H9 (cell line): ENCODE data around the gene RHEX. TPM values are rescaled to one million over a fixed set of nuclear protein-coding genes. Genes with fewer than 3 reads are reported as not detected.

ENCODE experiments used
- DNase-seq: peaks from one replicate; pipeline ENCODE4 v3.0.0-alpha.2; 2017
- H2AFZ ChIP-seq: one replicate; pipeline ENCODE4 v1.6.1; 2013; ENCODE audit warnings: mild to moderate bottlenecking, low read length, control low read depth, moderate library complexity
- H2AK5ac ChIP-seq: 2 replicates; pipeline ENCODE4 v1.6.1; 2013; ENCODE audit warnings: low read length, control low read depth, mixed read lengths; ENCODE audit not compliant: insufficient read length
- H2BK120ac ChIP-seq: one replicate; pipeline ENCODE4 v1.6.1; 2013; ENCODE audit warnings: low read depth, mild to moderate bottlenecking, low read length, control low read depth, inconsistent platforms; ENCODE audit not compliant: poor library complexity, severe bottlenecking
- H2BK12ac ChIP-seq: 2 replicates; pipeline ENCODE4 v1.6.1; 2013; ENCODE audit warnings: low read length, control low read depth, mixed read lengths, low read depth; ENCODE audit not compliant: insufficient read length
- H2BK15ac ChIP-seq: 2 replicates; pipeline ENCODE4 v1.6.1; 2013; ENCODE audit warnings: low read depth, low read length, control low read depth
- H2BK20ac ChIP-seq: one replicate; pipeline ENCODE4 v1.6.1; 2013; ENCODE audit warnings: low read depth, mild to moderate bottlenecking, low read length, control low read depth, inconsistent platforms; ENCODE audit not compliant: poor library complexity, severe bottlenecking
- H2BK5ac ChIP-seq: 2 replicates; pipeline ENCODE4 v1.6.1; 2013; ENCODE audit warnings: low read length, control low read depth, mixed read lengths; ENCODE audit not compliant: insufficient read length
- H3K14ac ChIP-seq: 2 replicates; pipeline ENCODE4 v1.6.1; 2013; ENCODE audit warnings: low read length, control low read depth; ENCODE audit not compliant: insufficient read depth
- H3K18ac ChIP-seq: 2 replicates; pipeline ENCODE4 v1.6.1; 2013; ENCODE audit warnings: low read depth, mild to moderate bottlenecking, mixed read lengths, low read length, control low read depth; ENCODE audit not compliant: insufficient read length
- H3K23ac ChIP-seq: 2 replicates; pipeline ENCODE4 v1.6.1; 2013; ENCODE audit warnings: low read length, control low read depth, mixed read lengths, low read depth; ENCODE audit not compliant: insufficient read length
- H3K23me2 ChIP-seq: 2 replicates; pipeline ENCODE4 v1.6.1; 2013; ENCODE audit warnings: low read depth, mild to moderate bottlenecking, mixed read lengths, low read length, control low read depth; ENCODE audit not compliant: insufficient read length, poor library complexity, severe bottlenecking
- H3K27ac ChIP-seq: 2 replicates; pipeline ENCODE4 v1.5.1; 2013; ENCODE audit warnings: low read length, control low read depth, mixed read lengths, low read depth; ENCODE audit not compliant: insufficient read length
- H3K27me3 ChIP-seq: 2 replicates; pipeline ENCODE4 v1.6.1; 2013; ENCODE audit warnings: low read length, control low read depth, inconsistent platforms; ENCODE audit not compliant: insufficient read depth
- H3K4ac ChIP-seq: 2 replicates; pipeline ENCODE4 v1.6.1; 2013; ENCODE audit warnings: low read depth, mild to moderate bottlenecking, control low read depth, inconsistent platforms, low read length, moderate library complexity
- H3K4me1 ChIP-seq: 2 replicates; pipeline ENCODE4 v1.6.1; 2013; ENCODE audit warnings: low read length, control low read depth, inconsistent platforms; ENCODE audit not compliant: insufficient read depth
- H3K4me2 ChIP-seq: 2 replicates; pipeline ENCODE4 v1.6.1; 2013; ENCODE audit warnings: low read length, control low read depth, mixed read lengths; ENCODE audit not compliant: insufficient read length, insufficient read depth
- H3K56ac ChIP-seq: 2 replicates; pipeline ENCODE4 v1.6.1; 2013; ENCODE audit warnings: low read depth, mild to moderate bottlenecking, mixed read lengths, low read length, control low read depth; ENCODE audit not compliant: insufficient read length
- H3K79me1 ChIP-seq: 2 replicates; pipeline ENCODE4 v1.6.1; 2013; ENCODE audit warnings: low read depth, mild to moderate bottlenecking, moderate library complexity, low read length, control low read depth, inconsistent platforms; ENCODE audit not compliant: insufficient read depth, poor library complexity, severe bottlenecking
- H3K79me2 ChIP-seq: 2 replicates; pipeline ENCODE4 v1.6.1; 2013; ENCODE audit warnings: low read length, control low read depth, inconsistent platforms; ENCODE audit not compliant: insufficient read depth
- H3K9ac ChIP-seq: 2 replicates; pipeline ENCODE4 v1.6.1; 2013; ENCODE audit warnings: low read length, control low read depth, mixed read lengths; ENCODE audit not compliant: insufficient read length; ENCODE audit errors: extremely low read depth
- H3K9me3 ChIP-seq: one replicate; pipeline ENCODE4 v1.6.1; 2013; ENCODE audit warnings: low read depth, low read length, inconsistent platforms; ENCODE audit not compliant: control insufficient read depth
- H3T11ph ChIP-seq: one replicate; pipeline ENCODE4 v1.6.1; 2013; ENCODE audit warnings: mild to moderate bottlenecking, low read length, control low read depth, inconsistent platforms
- H4K20me1 ChIP-seq: one replicate; pipeline ENCODE4 v1.6.1; 2013; ENCODE audit not compliant: control insufficient read depth, insufficient read length, insufficient read depth
- H4K5ac ChIP-seq: 2 replicates; pipeline ENCODE4 v1.6.1; 2013; ENCODE audit warnings: low read depth, mild to moderate bottlenecking, mixed read lengths, low read length, control low read depth; ENCODE audit not compliant: insufficient read length
- H4K8ac ChIP-seq: replicated peaks from 2 replicates; pipeline ENCODE4 v1.6.1; 2013; ENCODE audit warnings: low read length, control low read depth, mixed read lengths, low read depth; ENCODE audit not compliant: insufficient read length
- H4K91ac ChIP-seq: 2 replicates; pipeline ENCODE4 v1.6.1; 2013; ENCODE audit warnings: low read depth, mild to moderate bottlenecking, moderate library complexity, mixed read lengths, low read length, control low read depth; ENCODE audit not compliant: insufficient read length
- H3K27ac Mint-ChIP-seq, 3 experiments: 2 replicates in 2 of 3; 3 replicates in 1 of 3; pipeline ENCODE4 v1.8.0; 2020 to 2021; ENCODE audit warnings: mixed read lengths in 3 of 3, mild to moderate bottlenecking in 1 of 3, moderate library complexity in 1 of 3
- H3K27me3 Mint-ChIP-seq: 2 replicates; pipeline ENCODE4 v1.8.0; 2021; ENCODE audit warnings: low read depth, mild to moderate bottlenecking, moderate library complexity, mixed read lengths
- H3K36me3 Mint-ChIP-seq, 3 experiments: 2 replicates in 2 of 3; 3 replicates in 1 of 3; pipeline ENCODE4 v1.8.0; 2020 to 2021; ENCODE audit warnings: low read depth in 3 of 3, mixed read lengths in 3 of 3; ENCODE audit not compliant: insufficient read depth in 1 of 3
- H3K4me1 Mint-ChIP-seq, 2 experiments: 2 replicates each; pipeline ENCODE4 v1.8.0; 2020; ENCODE audit warnings: mixed read lengths in 2 of 2
- H3K4me3 Mint-ChIP-seq, 2 experiments: 2 replicates in 1 of 2; 3 replicates in 1 of 2; pipeline ENCODE4 v1.8.0; 2020 to 2021; ENCODE audit warnings: mild to moderate bottlenecking in 2 of 2, mixed read lengths in 2 of 2, moderate library complexity in 1 of 2
- H3K9me3 Mint-ChIP-seq, 2 experiments: 2 replicates in 1 of 2; 3 replicates in 1 of 2; pipeline ENCODE4 v1.8.0; 2020; ENCODE audit warnings: mild to moderate bottlenecking in 2 of 2, mixed read lengths in 2 of 2, moderate library complexity in 1 of 2
- WGBS: extraction: QIAGEN DNeasy Blood & Tissue Kit; methylation state at CpG from one replicate; pipeline ENCODE4 v1.1.7; 2013; ENCODE audit warnings: missing lambda C conversion rate, low lambda C conversion rate, mixed read lengths; ENCODE audit not compliant: insufficient read length; ENCODE audit errors: extremely low coverage; 5-methylcytosine and 5-hydroxymethylcytosine counted together
- total RNA-seq: library from RNA; stranded (reverse); gene quantifications from 2 replicates; pipeline ENCODE4 v1.2.1, GENCODE V29; 2021
- TF ChIP-seq, protein P1 (sequence below): fragments of 200-600 bp; sonication (generic); conservative IDR thresholded peaks from 3 replicates; pipeline ENCODE4 v1.8.0; 2021; ENCODE audit warnings: antibody characterized with exemption, mild to moderate bottlenecking

The RHEX gene
- total RNA-seq, 1 experiment from 2014 or later, result not detected

DNA sequence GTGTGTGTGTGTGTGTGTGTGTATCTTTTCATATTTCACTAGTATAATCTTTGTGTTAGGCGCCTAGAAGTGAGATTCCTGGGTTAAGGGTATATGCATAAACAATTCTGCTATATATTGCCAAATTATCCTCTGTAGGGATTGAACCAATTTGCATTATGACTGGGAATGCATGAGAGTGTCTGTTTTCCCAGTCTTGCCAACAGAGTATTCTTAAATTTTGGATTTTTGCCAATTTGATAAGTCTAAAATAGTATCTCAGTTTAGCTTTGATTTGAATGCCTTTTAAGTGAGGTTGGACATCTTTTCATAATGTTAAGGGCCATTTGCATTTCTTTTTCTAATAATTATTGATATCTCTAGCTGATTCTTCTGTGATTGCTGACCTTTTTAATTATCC, 72.4 kb downstream of the RHEX start:
- H3K27ac ChIP-seq, result no peak overlapping the region
- H4K20me1 ChIP-seq, result no peaks in the 10 kb centered on the region
- H3K23me2 ChIP-seq, result no peaks in the 10 kb centered on the region
- Mint-ChIP-seq H3K9me3 (peaks cover 20 to 23% of the 10 kb centered on the region in 2 experiments), H3K4me1 (no peaks in the 10 kb centered on the region), H3K36me3 (peaks cover 0 to 14% (median 3%) of the 10 kb centered on the region in 3 experiments; a peak in 3 of 7 replicates), H3K27ac (no peak overlapping the region), H3K27me3 (peaks cover 3% of the 10 kb centered on the region), H3K4me3 (no peak overlapping the region)
- no peak overlapping the region for H3K4me2 ChIP-seq
- no peaks in the 10 kb centered on the region for H3K79me1 ChIP-seq
- no peaks in the 10 kb centered on the region for H3K79me2 ChIP-seq
- no peak overlapping the region for H4K91ac ChIP-seq
- H2BK15ac ChIP-seq, result no peak overlapping the region
- no peak overlapping the region for H2BK5ac ChIP-seq
- H2AFZ ChIP-seq, result no peak overlapping the region
- H2BK12ac ChIP-seq, result no peak overlapping the region
- no peak overlapping the region for H4K8ac ChIP-seq
- no peak overlapping the region for H3K9ac ChIP-seq
- no peak overlapping the region for H3T11ph ChIP-seq
- H2AK5ac ChIP-seq, result no peak overlapping the region
- H4K5ac ChIP-seq, result no peak overlapping the region
- no peak overlapping the region for H3K56ac ChIP-seq
- no peak overlapping the region for H2BK20ac ChIP-seq
- no CpG with 5 or more reads among the region's 1 CpG for WGBS
- no peak overlapping the region for H3K14ac ChIP-seq
- no peak overlapping the region for H3K23ac ChIP-seq
- H2BK120ac ChIP-seq, result no peak overlapping the region
- no peak overlapping the region for H3K4ac ChIP-seq
- TF ChIP-seq, protein P1, sequence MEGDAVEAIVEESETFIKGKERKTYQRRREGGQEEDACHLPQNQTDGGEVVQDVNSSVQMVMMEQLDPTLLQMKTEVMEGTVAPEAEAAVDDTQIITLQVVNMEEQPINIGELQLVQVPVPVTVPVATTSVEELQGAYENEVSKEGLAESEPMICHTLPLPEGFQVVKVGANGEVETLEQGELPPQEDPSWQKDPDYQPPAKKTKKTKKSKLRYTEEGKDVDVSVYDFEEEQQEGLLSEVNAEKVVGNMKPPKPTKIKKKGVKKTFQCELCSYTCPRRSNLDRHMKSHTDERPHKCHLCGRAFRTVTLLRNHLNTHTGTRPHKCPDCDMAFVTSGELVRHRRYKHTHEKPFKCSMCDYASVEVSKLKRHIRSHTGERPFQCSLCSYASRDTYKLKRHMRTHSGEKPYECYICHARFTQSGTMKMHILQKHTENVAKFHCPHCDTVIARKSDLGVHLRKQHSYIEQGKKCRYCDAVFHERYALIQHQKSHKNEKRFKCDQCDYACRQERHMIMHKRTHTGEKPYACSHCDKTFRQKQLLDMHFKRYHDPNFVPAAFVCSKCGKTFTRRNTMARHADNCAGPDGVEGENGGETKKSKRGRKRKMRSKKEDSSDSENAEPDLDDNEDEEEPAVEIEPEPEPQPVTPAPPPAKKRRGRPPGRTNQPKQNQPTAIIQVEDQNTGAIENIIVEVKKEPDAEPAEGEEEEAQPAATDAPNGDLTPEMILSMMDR, result no peak
- no peak overlapping the region for H3K18ac ChIP-seq
- no peak for DNase-seq
- no peaks in the 10 kb centered on the region for H3K27me3 ChIP-seq
- no peaks in the 10 kb centered on the region for H3K9me3 ChIP-seq
- no peaks in the 10 kb centered on the region for H3K4me1 ChIP-seq
